Activated T-cell treated with anti-CD3 and anti-CD28 coated beads for 48 hours (primary cell): ENCODE measurements around the gene CXCL12.

Source experiments
- DNase-seq: peaks from one replicate; pipeline ENCODE4 v3.0.0-alpha.2; 2020; ENCODE audit warnings: low read depth

Gene CXCL12

GRCh38 chr10:44384601-44385025 lies 284 bp downstream of the CXCL12 start:
- no peak for DNase-seq

DNA sequence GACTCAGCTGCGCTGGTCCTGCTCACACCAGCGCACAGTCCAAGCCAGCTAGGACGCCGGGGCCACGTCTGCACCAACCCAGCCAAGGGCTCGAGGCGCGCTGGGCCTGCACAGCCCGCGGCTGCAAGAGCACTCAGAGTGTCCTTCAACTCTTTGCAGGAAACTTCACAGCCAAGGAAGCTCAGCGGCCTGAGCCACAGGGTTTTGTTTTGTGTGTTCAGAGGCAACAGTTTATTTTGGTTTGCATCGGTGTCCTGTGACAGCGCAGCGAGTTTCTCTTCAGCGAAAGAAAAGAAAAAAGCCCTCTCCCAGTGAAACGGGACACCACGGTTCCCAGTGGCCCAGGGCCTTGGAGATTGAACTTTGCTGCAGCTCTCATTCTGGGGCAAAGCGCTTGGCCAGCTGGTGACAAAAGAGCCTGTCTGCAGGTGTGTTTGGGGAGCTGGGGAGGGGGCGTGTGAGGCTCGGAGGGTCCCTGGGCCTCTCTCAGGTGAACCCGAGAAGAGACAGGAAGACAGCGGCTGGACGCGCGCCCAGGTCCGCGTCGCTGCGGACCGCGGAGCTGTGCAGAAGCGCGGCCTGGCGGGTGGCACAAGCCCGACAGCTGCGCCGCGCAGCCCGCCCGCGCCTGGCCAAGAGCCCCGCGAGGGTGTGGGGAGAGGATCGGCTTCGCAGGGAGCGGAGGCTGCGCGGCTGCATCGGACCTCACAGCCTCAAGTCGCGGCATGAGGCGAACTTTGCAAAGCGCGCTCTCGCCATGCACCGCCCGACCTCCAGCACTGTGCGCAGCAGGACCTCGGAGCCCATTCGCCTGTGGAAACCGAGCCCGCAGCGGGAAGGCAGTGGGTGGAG lies 922 bp downstream of the CXCL12 start:
- no peak for DNase-seq

GRCh38 chr10:44382981-44383748 lies 1.7 kb downstream of the CXCL12 start:
- DNase-seq, result no peak

DNA sequence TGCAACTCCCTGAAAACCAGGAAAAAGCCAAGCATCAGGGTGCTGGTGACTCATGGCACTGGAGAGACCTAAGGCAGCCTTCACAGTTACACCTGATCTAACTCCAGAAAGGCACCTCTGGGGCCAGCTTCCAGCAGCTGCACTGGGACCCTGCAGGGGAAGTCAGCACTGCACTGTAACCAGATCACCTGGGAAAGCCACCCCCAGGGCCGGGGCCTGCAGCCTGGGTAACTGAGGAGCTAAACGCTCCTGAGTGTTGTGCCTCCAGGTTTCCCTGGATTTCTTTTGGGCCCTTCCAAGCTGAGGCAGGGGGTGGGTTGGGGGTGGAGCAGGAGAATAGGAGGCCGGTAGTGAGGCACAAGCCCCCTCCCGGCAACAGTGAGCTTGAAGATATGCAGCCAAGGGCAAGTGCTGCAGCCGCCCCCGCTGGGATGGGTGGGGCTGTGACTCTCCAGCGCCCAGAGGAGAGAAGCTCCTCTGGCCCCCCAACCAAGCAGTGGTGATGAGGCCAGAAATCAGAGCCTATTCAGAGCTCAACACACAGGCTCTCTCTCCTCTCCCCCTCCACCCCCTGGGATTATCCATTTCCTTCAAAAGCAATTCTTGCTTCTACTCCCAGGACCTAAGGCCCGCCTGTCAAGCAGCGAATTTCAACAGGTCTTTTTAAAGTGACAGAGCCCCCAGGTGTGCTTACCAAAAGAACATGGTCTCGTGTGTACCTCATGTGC lies 2.6 kb downstream of the CXCL12 start:
- no peak for DNase-seq

DNA sequence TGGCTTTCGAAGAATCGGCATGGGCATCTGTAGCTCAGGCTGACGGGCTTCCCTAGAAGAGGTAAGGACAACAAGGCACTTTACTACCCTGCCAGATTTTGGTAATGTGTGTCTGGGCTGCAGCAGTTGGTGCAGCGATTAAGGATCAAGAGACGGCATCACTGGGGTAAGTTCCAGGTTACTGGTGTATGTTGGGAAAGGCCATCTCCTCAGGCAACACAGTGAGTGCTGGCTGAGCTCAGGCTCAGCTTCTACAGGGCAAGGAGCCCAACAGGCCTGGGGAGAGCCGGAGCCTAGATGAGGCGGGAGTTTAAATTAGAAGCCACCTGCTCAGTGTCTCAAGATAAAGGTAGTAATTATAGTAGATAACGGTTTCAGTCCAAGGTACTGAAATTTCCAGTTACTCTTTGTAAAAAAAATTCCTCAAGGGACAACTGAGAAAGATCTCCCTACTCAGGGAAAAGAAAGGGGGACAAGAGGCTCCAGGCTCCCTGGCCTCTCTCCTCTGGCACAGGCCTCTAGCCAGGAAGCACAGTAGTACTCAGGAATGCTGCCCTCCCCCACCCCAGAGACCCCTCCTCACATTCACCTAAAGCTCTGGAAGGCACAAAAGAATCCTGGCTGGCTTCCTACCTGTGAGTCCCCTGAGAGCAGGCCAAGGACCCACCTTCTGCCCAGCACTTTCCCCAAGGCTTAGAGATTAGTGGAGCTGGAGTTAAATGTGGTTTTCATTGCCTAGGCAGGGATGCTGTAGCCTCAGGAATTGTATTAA lies 3.9 kb downstream of the CXCL12 start:
- no peak for DNase-seq

- DNase-seq, result no peak
Measured at GRCh38 chr10:44379907-44380306, 5.0 kb downstream of the CXCL12 start.

DNA sequence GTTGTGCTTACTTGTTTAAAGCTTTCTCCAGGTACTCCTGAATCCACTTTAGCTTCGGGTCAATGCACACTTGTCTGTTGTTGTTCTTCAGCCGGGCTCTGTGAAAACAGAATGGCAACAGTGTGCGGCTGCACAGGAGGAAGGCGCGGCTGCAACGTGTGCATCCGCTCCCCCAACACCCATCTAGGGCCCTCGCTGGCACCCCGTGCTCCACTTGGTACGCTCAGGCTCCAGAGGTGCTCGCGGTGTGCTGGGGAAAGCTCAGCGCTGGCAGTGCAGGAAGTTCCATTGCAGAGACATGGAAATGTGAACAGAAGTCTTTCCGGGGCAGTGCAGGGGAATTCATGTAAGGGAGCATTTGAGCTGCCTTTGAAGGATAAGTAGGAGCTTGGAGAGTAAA lies 6.3 kb downstream of the CXCL12 start:
- DNase-seq, result no peak

DNA sequence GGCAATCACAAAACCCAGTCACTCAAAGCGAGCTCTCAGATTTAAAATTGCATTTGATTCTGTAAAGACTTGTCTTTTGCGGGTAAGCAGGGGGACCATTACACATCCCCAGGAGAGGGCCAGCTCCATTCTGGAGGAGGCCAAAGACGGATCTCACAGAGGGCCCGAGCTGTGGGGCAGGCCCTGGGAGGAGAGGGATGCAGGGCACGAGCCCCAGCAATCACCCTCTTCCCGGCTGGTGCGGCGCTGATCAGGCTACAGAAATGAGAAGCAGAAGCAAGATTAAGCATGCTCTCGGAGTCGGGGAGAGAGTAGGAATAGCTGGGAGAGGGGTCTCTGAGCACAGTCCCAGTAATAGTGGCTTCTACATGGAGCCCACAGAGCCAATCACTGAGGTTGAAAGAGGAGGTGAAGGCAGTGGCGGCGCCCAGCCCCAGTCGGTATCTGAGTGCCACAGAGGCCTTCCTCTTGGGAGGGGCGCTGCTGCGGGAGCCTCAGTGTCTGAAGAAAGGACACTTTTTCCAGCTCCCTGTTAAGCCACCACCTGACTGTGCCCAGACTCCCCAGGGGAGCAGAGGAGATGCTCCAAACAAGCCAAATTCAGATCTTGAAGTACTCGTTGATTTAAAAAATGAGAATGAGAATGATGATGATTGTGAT lies 7.1 kb downstream of the CXCL12 start:
- DNase-seq, result no peak

GRCh38 chr10:44376472-44377099 lies 8.3 kb downstream of the CXCL12 start:
- no peak for DNase-seq

GRCh38 chr10:44374155-44374554 lies 10.7 kb downstream of the CXCL12 start:
- DNase-seq, result no peak

DNA sequence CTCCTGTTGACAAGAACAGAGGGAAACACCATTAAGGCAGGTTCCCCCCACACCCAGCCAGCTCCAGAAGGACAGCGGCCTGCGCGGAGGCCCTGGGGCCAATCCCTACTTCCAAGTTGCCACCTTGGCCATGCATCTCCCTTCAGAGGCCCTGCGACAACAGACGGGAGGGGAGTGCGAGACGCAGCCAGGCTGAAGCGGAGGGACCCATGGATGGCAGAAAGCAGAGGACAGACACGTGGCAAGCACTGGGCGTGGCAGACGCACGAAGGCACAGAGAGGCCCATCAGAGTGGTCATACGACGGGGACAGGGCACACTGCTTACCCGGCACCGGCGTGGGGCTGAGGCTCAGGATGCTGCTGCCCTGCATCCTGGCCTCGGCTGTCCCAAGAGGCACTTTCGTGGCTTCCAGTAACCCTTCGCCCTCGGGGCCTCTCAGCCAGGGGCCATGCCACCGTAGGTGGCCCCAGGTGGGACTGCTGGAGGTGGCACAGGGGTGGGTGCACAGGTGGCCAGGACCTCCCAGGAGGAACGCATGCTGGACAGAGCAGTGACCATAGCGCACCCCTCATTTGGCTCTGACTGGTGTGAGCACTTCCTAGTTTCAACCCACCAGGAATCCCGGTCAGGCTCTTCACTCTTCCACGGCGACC lies 11.4 kb downstream of the CXCL12 start:
- no peak for DNase-seq

DNA sequence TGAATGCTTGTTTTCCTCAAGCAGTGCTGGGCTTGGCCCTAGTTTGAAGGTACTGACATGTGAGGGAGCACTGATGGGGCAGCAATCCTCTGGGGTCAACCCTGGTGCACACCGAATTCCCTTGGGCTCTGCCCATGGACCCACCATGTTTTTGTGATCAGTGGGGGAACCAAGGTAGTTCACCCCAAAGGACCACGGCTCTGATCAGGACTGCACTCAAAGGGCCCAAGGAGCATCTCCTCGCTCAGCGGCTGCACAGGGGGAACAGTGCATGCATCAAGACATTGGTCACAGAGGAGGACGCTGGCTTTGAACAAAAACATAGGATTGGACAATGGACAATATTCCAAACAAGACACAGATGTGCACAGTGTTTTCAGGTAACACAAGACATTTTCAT lies 12.7 kb downstream of the CXCL12 start:
- DNase-seq, result no peak

- DNase-seq, result no peak
Measured at GRCh38 chr10:44370731-44371248, 14.1 kb downstream of the CXCL12 start.

GRCh38 chr10:44369854-44370253 lies 15.0 kb downstream of the CXCL12 start:
- DNase-seq, result no peak

DNA sequence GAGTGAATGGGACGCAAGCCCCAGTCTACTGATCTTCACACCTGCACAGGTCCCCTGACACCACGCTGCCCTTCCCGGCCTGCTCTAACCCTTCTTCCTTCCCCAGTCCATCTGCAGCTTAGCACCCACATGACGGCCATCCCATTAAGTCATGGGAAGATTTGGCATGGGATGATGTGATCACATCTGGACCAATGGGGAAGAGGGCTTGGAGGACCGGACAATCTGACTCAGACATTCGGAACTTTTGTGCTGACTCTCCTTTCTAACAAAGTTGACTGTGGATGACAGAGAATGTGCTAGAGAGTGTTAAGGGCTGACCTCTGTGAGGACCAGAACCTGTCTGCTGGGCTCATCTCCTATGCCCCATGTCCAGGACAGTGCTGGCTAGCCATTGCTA lies 15.6 kb downstream of the CXCL12 start:
- DNase-seq, result no peak

DNA sequence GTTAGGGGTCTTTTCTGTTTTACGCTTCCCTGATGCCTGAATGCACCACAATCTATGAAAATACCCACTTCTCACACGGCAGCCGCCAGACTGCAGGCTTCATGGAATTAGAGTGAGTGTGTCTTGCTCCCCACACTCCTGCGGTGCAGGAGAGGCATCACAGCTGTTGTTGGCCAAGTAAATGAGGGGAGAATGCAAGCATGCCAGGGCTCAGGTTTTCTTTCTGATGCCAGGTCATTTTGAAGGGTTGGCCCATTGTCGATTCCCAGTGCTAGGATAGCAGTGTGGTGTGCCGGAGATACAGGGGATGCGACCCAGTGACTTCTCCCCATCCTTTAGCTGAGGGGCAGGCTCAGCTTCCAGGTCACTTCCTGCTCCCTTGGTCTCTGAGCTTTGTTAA lies 16.3 kb downstream of the CXCL12 start:
- no peak for DNase-seq

- no peak for DNase-seq
Measured at GRCh38 chr10:44366941-44367630, 17.8 kb downstream of the CXCL12 start.

DNA sequence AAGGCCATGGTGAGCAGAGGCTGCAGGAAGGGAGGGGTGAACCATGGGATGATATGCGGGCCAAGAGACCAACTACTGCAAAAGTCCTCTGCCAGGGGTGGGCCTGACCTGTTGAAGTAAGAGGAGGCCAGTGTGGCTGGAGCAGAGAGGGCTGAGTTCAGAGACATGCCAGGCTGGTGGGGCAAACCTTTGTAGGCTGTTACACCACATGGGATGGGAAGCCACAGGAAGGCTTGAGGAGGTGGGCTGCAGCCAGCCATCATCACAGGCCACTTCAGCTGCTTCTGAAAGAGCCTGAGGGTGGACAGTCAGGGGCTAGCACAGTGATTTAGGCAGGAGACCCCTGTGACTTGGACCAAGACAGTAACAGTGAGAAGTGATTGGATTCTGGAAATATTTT lies 20.3 kb downstream of the CXCL12 start:
- DNase-seq, result no peak

- DNase-seq, result no peak
Measured at GRCh38 chr10:44363716-44364115, 21.2 kb downstream of the CXCL12 start.
